Suprapubic skin (tissue), 4 donors: ENCODE results near the gene TPH1. TPM values are rescaled to one million over a fixed set of nuclear protein-coding genes. Genes with fewer than 3 reads are reported as not detected.
"Not testable (repeated sequence)": the region's sequence is repeated elsewhere in the genome, so short reads cannot be mapped to it uniquely, and the experiment has no call there.

ENCODE experiments used
- DNase-seq, 2 donors: peaks; one replicate each; pipeline ENCODE4 v3.0.0-alpha.2; 2019; ENCODE audit warnings: low spot score in 2 of 2
- H3K27ac ChIP-seq: fragments of 200-600 bp; sonication (generic); one replicate; pipeline ENCODE4 v1.5.1; 2019
- H3K27me3 ChIP-seq: fragments of 200-600 bp; sonication (generic); one replicate; pipeline ENCODE4 v1.5.1; 2019
- H3K36me3 ChIP-seq: fragments of 200-600 bp; sonication (generic); one replicate; pipeline ENCODE4 v1.5.1; 2019
- H3K4me1 ChIP-seq: fragments of 200-600 bp; sonication (generic); one replicate; pipeline ENCODE4 v1.5.1; 2019
- H3K4me3 ChIP-seq: fragments of 200-600 bp; sonication (generic); one replicate; pipeline ENCODE4 v1.5.1; 2019; ENCODE audit warnings: mild to moderate bottlenecking
- H3K9me3 ChIP-seq: fragments of 200-600 bp; sonication (generic); one replicate; pipeline ENCODE4 v1.5.1; 2019
- CTCF ChIP-seq, 2 donors: fragments of 200-600 bp in 1 of 2; fragments of 450-650 bp in 1 of 2; sonication (generic) in 1 of 2; IDR thresholded peaks; one replicate each; pipeline ENCODE4 v1.5.1; 2016 to 2019; ENCODE audit warnings: antibody characterized with exemption in 2 of 2, mild to moderate bottlenecking in 1 of 2, moderate library complexity in 1 of 2
- EP300 ChIP-seq: sonication (generic); formaldehyde crosslinking; IDR thresholded peaks from one replicate; pipeline ENCODE4 v1.6.1; 2017; ENCODE audit warnings: antibody characterized with exemption
- POLR2A ChIP-seq, 2 donors: fragments of 450-650 bp; IDR thresholded peaks; one replicate each; pipeline ENCODE4 v1.6.1; 2017; ENCODE audit warnings: antibody characterized with exemption in 2 of 2, mild to moderate bottlenecking in 2 of 2, moderate library complexity in 2 of 2
- POLR2AphosphoS5 ChIP-seq, 3 donors: sonication (generic); formaldehyde crosslinking; IDR thresholded peaks; one replicate each; pipeline ENCODE4 v1.6.1; 2017; ENCODE audit warnings: antibody characterized with exemption in 3 of 3
- WGBS: methylation state at CpG from one replicate; pipeline ENCODE4 v1.1.5; 2018; 5-methylcytosine and 5-hydroxymethylcytosine counted together
- total RNA-seq, 4 donors: library from RNA; depleted of rRNA; stranded (reverse); fragments of >200 nt; gene quantifications; one replicate each; pipeline ENCODE4 v1.1.0, GENCODE V29; 2016

Gene TPH1
- total RNA-seq, 4 donors from 2014 or later, result 0.19 to 1.9 (median 0.40) TPM

GRCh38 chr11:18010121-18010670 lies 35.9 kb downstream of the TPH1 start:
- no peak for DNase-seq
- Histone ChIP-seq H3K27me3 (no peaks in the 10 kb centered on the region), H3K4me1 (peaks cover 25% of the 10 kb centered on the region), H3K9me3 (no peaks in the 10 kb centered on the region), H3K36me3 (peaks cover 19% of the 10 kb centered on the region), H3K4me3 (no peak overlapping the region), H3K27ac (no peak overlapping the region)
- no peak for TF ChIP-seq CTCF (IDR thresholded peaks at IDR 0.05)
- no peak for TF ChIP-seq POLR2AphosphoS5 (IDR thresholded peaks at IDR 0.05)
- no peak for TF ChIP-seq POLR2A (IDR thresholded peaks at IDR 0.05)
- TF ChIP-seq EP300, result no peak

- no peaks in the 10 kb centered on the region for H3K9me3 ChIP-seq
- TF ChIP-seq POLR2A (IDR thresholded peaks at IDR 0.05) (no peak), POLR2AphosphoS5 (IDR thresholded peaks at IDR 0.05) (no peak), CTCF (IDR thresholded peaks at IDR 0.05) (no peak), EP300 (no peak)
- no peaks in the 10 kb centered on the region for H3K27me3 ChIP-seq
- H3K4me1 ChIP-seq, result peaks cover 4% of the 10 kb centered on the region
- no peak overlapping the region for H3K27ac ChIP-seq
- DNase-seq, result no peak
- WGBS, result 86% methylated on average over 4 of the region's 4 CpGs
- H3K36me3 ChIP-seq, result peaks cover 58% of the 10 kb centered on the region
- no peak overlapping the region for H3K4me3 ChIP-seq
Observed at GRCh38 chr11:18005376-18006129, 40.5 kb downstream of the TPH1 start.

- Histone ChIP-seq H3K36me3 (peaks cover 75% of the 10 kb centered on the region), H3K27ac (no peak overlapping the region), H3K9me3 (no peaks in the 10 kb centered on the region), H3K27me3 (no peaks in the 10 kb centered on the region), H3K4me3 (no peak overlapping the region), H3K4me1 (no peaks in the 10 kb centered on the region)
- TF ChIP-seq POLR2A (IDR thresholded peaks at IDR 0.05), result no peak
- TF ChIP-seq POLR2AphosphoS5 (IDR thresholded peaks at IDR 0.05), result no peak
- TF ChIP-seq CTCF (IDR thresholded peaks at IDR 0.05), result no peak
- TF ChIP-seq EP300, result no peak
- DNase-seq, result no peak
- 82% methylated on average over 2 of the region's 2 CpGs for WGBS
Observed at GRCh38 chr11:18001191-18001590, 44.9 kb downstream of the TPH1 start.

GRCh38 chr11:18000760-18001159 lies 45.3 kb downstream of the TPH1 start:
- Histone ChIP-seq H3K36me3 (peaks cover 74% of the 10 kb centered on the region), H3K9me3 (no peaks in the 10 kb centered on the region), H3K4me3 (no peak overlapping the region), H3K4me1 (no peaks in the 10 kb centered on the region), H3K27ac (no peak overlapping the region), H3K27me3 (no peaks in the 10 kb centered on the region)
- TF ChIP-seq POLR2A (IDR thresholded peaks at IDR 0.05), result no peak
- TF ChIP-seq POLR2AphosphoS5 (IDR thresholded peaks at IDR 0.05), result no peak
- TF ChIP-seq EP300, result no peak
- no peak for TF ChIP-seq CTCF (IDR thresholded peaks at IDR 0.05)
- no peak for DNase-seq
- 100% methylated on average over 1 of the region's 1 CpG for WGBS

GRCh38 chr11:18000128-18000527 lies 45.9 kb downstream of the TPH1 start:
- H3K27ac ChIP-seq, H3K4me3 ChIP-seq, H3K4me1 ChIP-seq, H3K27me3 ChIP-seq, DNase-seq, H3K9me3 ChIP-seq: not testable (repeated sequence)
- 98% methylated on average over 4 of the region's 4 CpGs for whole genome bisulfite sequencing
- H3K36me3 ChIP-seq, result peaks cover 72% of the 10 kb centered on the region

Other genes starting within 250 kb of the TPH1 start
- gene SERGEF, start 33.2 kb downstream of the TPH1 start, total RNA-seq, result 10 to 100 TPM; 24.1 to 37.4 (median 29.9) TPM
- gene SAAL1, start 59.8 kb upstream of the TPH1 start, total RNA-seq, result 10 to 100 TPM in 1 of 4 donors, 1 to 10 TPM in 3; 7.1 to 19.1 (median 7.3) TPM
- gene MRGPRX3, start 86.3 kb upstream of the TPH1 start, total RNA-seq, result not detected
- not detected for gene MRGPRX4, start 126.6 kb upstream of the TPH1 start, total RNA-seq
- gene SAA4, start 190.5 kb upstream of the TPH1 start, total RNA-seq, result 1 to 10 TPM in 1 of 4 donors, not detected in 3; 5.1 TPM
- 10 to 100 TPM in 3 of 4 donors, not detected in 1; 15.0 to 30.4 (median 16.2) TPM for gene SAA2, start 202.4 kb upstream of the TPH1 start, total RNA-seq
- 10 to 100 TPM; 10.5 to 79.1 (median 49.1) TPM for gene SAA1, start 220.0 kb upstream of the TPH1 start, total RNA-seq